GM19023 (cell line): ENCODE results near the gene GRHPR.
"Not testable (repeated sequence)": the region's sequence is repeated elsewhere in the genome, so short reads cannot be mapped to it uniquely, and the experiment has no call there.

Experiments used
- ATAC-seq: cut with Tn5 transposase; IDR thresholded peaks from one replicate; pipeline ENCODE4 v1.9.1; 2021; ENCODE audit warnings: mild to moderate bottlenecking, moderate library complexity; ENCODE audit not compliant: unreplicated experiment

Gene GRHPR

GRCh38 chr9:37474438-37474837, 51.9 kb downstream of the GRHPR start:
- ATAC-seq = no peak

- no peak for ATAC-seq
These were observed 54.4 kb downstream of the GRHPR start for GRCh38 chr9:37476930-37477329.

GRCh38 chr9:37477443-37477842, 54.9 kb downstream of the GRHPR start:
- ATAC-seq = not testable (repeated sequence)

GRCh38 chr9:37477987-37478619, 55.6 kb downstream of the GRHPR start:
- ATAC-seq = not testable (repeated sequence)

- ATAC-seq = no peak
These were observed 58.3 kb downstream of the GRHPR start for GRCh38 chr9:37480759-37481158.

GRCh38 chr9:37485389-37486255, 63.1 kb downstream of the GRHPR start, which contains the start of gene POLR1E:
TSS of gene POLR1E (plus strand) at chr9:37485948. CDS start at chr9:37486048, 100 bp downstream.
- ATAC-seq = peak; percentile 98

GRCh38 chr9:37486256-37486615, 63.7 kb downstream of the GRHPR start:
- no peak for ATAC-seq
